ENCODE data around the gene SLC44A5. TPM values are rescaled to one million over a fixed set of nuclear protein-coding genes. Genes with fewer than 3 reads are reported as not detected.

The SLC44A5 gene
- polyA plus RNA-seq, 3 donors, result not detected

- no peaks in the 10 kb centered on the region for H3K4me1 ChIP-seq (ENCODE audit: control insufficient read depth in 1 of 2, insufficient read depth in 2 of 2, low read length in 2 of 2)
- H3K4me2 ChIP-seq (replicated peaks; ENCODE audit: extremely low read depth, low read length, poor library complexity, severe bottlenecking), result no peak overlapping the region
- H4K20me1 ChIP-seq (ENCODE audit: insufficient read depth, low read length), result no peaks in the 10 kb centered on the region
- H3K9me3 ChIP-seq (replicated peaks in 1 of 2; ENCODE audit: control insufficient read depth in 1 of 2, insufficient read depth in 1 of 2, low read length in 2 of 2), result peaks cover 3 to 7% of the 10 kb centered on the region in 2 donors
- H3K79me2 ChIP-seq (ENCODE audit: insufficient read depth, low read length), result no peaks in the 10 kb centered on the region
- no peak overlapping the region for H3K4me3 ChIP-seq (replicated peaks in 1 of 3; ENCODE audit: low read depth in 2 of 3, low read length in 3 of 3)
- H3K4me3 Mint-ChIP-seq, result no peak overlapping the region
- H3K9ac ChIP-seq (ENCODE audit: insufficient read depth, low read length, poor library complexity, severe bottlenecking), result no peak overlapping the region
- TF ChIP-seq, protein P1, sequence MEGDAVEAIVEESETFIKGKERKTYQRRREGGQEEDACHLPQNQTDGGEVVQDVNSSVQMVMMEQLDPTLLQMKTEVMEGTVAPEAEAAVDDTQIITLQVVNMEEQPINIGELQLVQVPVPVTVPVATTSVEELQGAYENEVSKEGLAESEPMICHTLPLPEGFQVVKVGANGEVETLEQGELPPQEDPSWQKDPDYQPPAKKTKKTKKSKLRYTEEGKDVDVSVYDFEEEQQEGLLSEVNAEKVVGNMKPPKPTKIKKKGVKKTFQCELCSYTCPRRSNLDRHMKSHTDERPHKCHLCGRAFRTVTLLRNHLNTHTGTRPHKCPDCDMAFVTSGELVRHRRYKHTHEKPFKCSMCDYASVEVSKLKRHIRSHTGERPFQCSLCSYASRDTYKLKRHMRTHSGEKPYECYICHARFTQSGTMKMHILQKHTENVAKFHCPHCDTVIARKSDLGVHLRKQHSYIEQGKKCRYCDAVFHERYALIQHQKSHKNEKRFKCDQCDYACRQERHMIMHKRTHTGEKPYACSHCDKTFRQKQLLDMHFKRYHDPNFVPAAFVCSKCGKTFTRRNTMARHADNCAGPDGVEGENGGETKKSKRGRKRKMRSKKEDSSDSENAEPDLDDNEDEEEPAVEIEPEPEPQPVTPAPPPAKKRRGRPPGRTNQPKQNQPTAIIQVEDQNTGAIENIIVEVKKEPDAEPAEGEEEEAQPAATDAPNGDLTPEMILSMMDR (IDR thresholded peaks at IDR 0.05), result no peak
- H3K27ac Mint-ChIP-seq, result no peak overlapping the region
- no peaks in the 10 kb centered on the region for H3K36me3 Mint-ChIP-seq
- H3K36me3 ChIP-seq (replicated peaks in 1 of 2; ENCODE audit: control insufficient read depth in 1 of 2, insufficient read depth in 2 of 2, low read length in 2 of 2), result no peaks in the 10 kb centered on the region
- H3K4me1 Mint-ChIP-seq, result no peaks in the 10 kb centered on the region
- H2AFZ ChIP-seq (ENCODE audit: insufficient read depth, low read depth, low read length, poor library complexity, severe bottlenecking), result no peak overlapping the region
- intact Hi-C loops (cut with micrococcal nuclease), result no loop called here
- H3K27ac ChIP-seq (ENCODE audit: low read depth in 1 of 2, low read length in 2 of 2), result no peak overlapping the region
- H3K9me3 Mint-ChIP-seq, result peaks cover 0 to 10% (median 2%) of the 10 kb centered on the region in 7 donors
- DNase-seq, result no peak
- H3K27me3 ChIP-seq (ENCODE audit: control insufficient read depth in 2 of 2, insufficient read depth in 2 of 2, low read length in 2 of 2), result no peaks in the 10 kb centered on the region
- H3K27me3 Mint-ChIP-seq (ENCODE audit: low read depth in 3 of 3), result no peaks in the 10 kb centered on the region
- no CpG with 5 or more reads among the region's 2 CpGs for WGBS (ENCODE audit: insufficient coverage)
These were observed 79.3 kb downstream of the SLC44A5 start for GRCh38 chr1:75531570-75531969.

DNA sequence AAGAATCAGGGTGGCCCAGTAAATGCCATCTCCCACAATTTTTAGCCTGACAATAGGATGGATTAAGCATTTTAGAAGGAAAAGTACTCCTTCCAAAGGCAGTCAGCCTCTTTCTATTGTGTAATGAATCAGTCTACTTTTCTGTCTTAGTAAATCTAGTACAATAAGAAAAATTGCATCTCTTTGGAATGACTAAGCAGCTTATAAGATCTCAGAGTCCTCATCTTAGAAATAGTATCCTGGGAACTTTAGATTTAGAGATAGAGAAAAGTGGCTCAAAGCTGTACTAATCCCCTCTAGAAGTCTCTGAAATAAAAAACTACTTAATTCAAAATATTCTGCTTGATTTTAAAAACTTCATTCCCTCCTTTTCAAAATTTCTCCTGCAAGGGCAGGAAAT, 81.4 kb downstream of the SLC44A5 start:
- no peak for DNase-seq
- intact Hi-C loops (cut with micrococcal nuclease), result no loop called here
- Histone ChIP-seq H4K20me1 (ENCODE audit: insufficient read depth, low read length) (no peaks in the 10 kb centered on the region), H3K27ac (ENCODE audit: low read depth in 1 of 2, low read length in 2 of 2) (no peak overlapping the region), H3K79me2 (ENCODE audit: insufficient read depth, low read length) (no peaks in the 10 kb centered on the region), H3K36me3 (replicated peaks in 1 of 2; ENCODE audit: control insufficient read depth in 1 of 2, insufficient read depth in 2 of 2, low read length in 2 of 2) (no peaks in the 10 kb centered on the region), H2AFZ (ENCODE audit: insufficient read depth, low read depth, low read length, poor library complexity, severe bottlenecking) (no peak overlapping the region), H3K4me2 (replicated peaks; ENCODE audit: extremely low read depth, low read length, poor library complexity, severe bottlenecking) (no peak overlapping the region), H3K4me1 (ENCODE audit: control insufficient read depth in 1 of 2, insufficient read depth in 2 of 2, low read length in 2 of 2) (no peaks in the 10 kb centered on the region), H3K4me3 (replicated peaks in 1 of 3; ENCODE audit: low read depth in 2 of 3, low read length in 3 of 3) (no peak overlapping the region), H3K9me3 (replicated peaks in 1 of 2; ENCODE audit: control insufficient read depth in 1 of 2, insufficient read depth in 1 of 2, low read length in 2 of 2) (no peaks in the 10 kb centered on the region), H3K9ac (ENCODE audit: insufficient read depth, low read length, poor library complexity, severe bottlenecking) (no peak overlapping the region), H3K27me3 (ENCODE audit: control insufficient read depth in 2 of 2, insufficient read depth in 2 of 2, low read length in 2 of 2) (no peaks in the 10 kb centered on the region)
- no peaks in the 10 kb centered on the region for H3K4me1 Mint-ChIP-seq
- no peak overlapping the region for H3K4me3 Mint-ChIP-seq
- H3K36me3 Mint-ChIP-seq, result no peaks in the 10 kb centered on the region
- peaks cover 0 to 3% (median 2%) of the 10 kb centered on the region in 7 donors for H3K9me3 Mint-ChIP-seq
- no peak overlapping the region for H3K27ac Mint-ChIP-seq
- H3K27me3 Mint-ChIP-seq (ENCODE audit: low read depth in 3 of 3), result no peaks in the 10 kb centered on the region
- TF ChIP-seq, protein P1 (IDR thresholded peaks at IDR 0.05), result no peak
